ENCODE data around the gene CTNNA3.
"Not testable (repeated sequence)": the region's sequence is repeated elsewhere in the genome, so short reads cannot be mapped to it uniquely, and the experiment has no call there.

Gene CTNNA3

GRCh38 chr10:67492317-67493019 lies 203.5 kb downstream of the CTNNA3 start:
- DNase-seq: no peak

- no peak for DNase-seq
Measured at GRCh38 chr10:67487906-67488619, 207.9 kb downstream of the CTNNA3 start.

GRCh38 chr10:67487199-67487598 lies 208.8 kb downstream of the CTNNA3 start:
- no peak for DNase-seq

GRCh38 chr10:67477868-67478267 lies 218.1 kb downstream of the CTNNA3 start:
- DNase-seq: no peak

- DNase-seq: no peak
Measured at GRCh38 chr10:67476201-67476600, 219.8 kb downstream of the CTNNA3 start.

- DNase-seq: no peak
Measured at GRCh38 chr10:67473850-67474633, 222.0 kb downstream of the CTNNA3 start.

GRCh38 chr10:67471022-67471421 lies 225.0 kb downstream of the CTNNA3 start:
- DNase-seq: no peak

- no peak for DNase-seq
Measured at GRCh38 chr10:67464278-67464677, 231.7 kb downstream of the CTNNA3 start.

- DNase-seq: no peak
Measured at GRCh38 chr10:67452892-67453291, 243.1 kb downstream of the CTNNA3 start.

GRCh38 chr10:67438605-67439304 lies 257.2 kb downstream of the CTNNA3 start:
- no peak for DNase-seq

GRCh38 chr10:67433276-67433675 lies 262.7 kb downstream of the CTNNA3 start:
- DNase-seq: no peak

- DNase-seq: no peak
Measured at GRCh38 chr10:67402620-67403019, 293.4 kb downstream of the CTNNA3 start.

GRCh38 chr10:67401711-67402110 lies 294.3 kb downstream of the CTNNA3 start:
- no peak for DNase-seq

GRCh38 chr10:67386841-67387533 lies 309.0 kb downstream of the CTNNA3 start:
- not testable (repeated sequence) for DNase-seq

- no peak for DNase-seq
Measured at GRCh38 chr10:67386260-67386659, 309.7 kb downstream of the CTNNA3 start.

- no peak for DNase-seq
Measured at GRCh38 chr10:67385566-67385965, 310.4 kb downstream of the CTNNA3 start.

- no peak for DNase-seq
Measured at GRCh38 chr10:67385089-67385488, 310.9 kb downstream of the CTNNA3 start.

- DNase-seq: no peak
Measured at GRCh38 chr10:67331121-67331910, 364.7 kb downstream of the CTNNA3 start.

- DNase-seq: no peak
Measured at GRCh38 chr10:67327626-67328535, 368.1 kb downstream of the CTNNA3 start.

- no peak for DNase-seq
Measured at GRCh38 chr10:67319976-67320375, 376.0 kb downstream of the CTNNA3 start.
